G401.6 (cell line): ENCODE results near the gene SLC6A13.
"Not testable (repeated sequence)": the region's sequence is repeated elsewhere in the genome, so short reads cannot be mapped to it uniquely, and the experiment has no call there.

Experiments used
- FAIRE-seq: peaks from 2 replicates; lab custom pipeline; 2012; peaks lifted over from hg19 to GRCh38; lab: Jason Lieb, UNC

The SLC6A13 gene

DNA sequence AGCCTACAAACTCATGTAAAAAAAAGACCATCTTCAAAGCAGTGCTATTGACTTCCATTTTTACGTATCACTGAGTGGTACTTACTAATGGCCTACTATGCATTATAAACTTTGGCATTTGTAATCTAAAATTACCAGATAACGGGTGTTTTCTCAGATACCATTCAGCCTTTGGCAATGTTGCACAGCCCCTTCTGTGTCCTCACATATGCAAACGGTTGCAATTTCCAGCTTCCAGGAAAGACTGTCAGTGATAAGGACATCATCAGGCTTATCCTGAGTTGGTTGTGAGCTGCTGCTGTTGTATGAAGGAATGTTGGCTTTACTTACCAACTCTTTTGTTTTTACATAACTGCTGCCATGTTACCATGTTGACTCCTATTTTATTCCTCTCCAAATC lies 1.6 kb upstream of the SLC6A13 start:
- FAIRE-seq: no peak

DNA sequence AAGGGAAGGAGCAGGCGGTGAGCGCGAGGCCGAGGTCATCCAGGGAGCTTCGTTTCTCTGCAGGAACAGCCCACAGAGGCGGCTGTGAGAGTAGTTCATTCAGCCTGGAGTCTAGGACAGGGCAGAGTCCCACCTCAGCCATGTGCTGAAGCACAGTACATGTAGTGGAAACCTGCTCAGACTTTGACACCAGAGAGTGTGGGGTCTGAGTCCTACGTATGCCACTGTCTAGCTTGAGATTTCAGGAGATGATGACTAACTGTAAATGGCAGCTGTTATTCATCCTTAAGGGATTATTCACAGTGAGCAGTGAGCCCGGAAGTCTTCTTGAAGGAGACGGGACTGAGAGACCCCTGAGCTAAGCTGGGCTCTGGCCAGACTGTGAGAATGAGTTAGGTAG lies 938 bp upstream of the SLC6A13 start:
- FAIRE-seq: no peak

DNA sequence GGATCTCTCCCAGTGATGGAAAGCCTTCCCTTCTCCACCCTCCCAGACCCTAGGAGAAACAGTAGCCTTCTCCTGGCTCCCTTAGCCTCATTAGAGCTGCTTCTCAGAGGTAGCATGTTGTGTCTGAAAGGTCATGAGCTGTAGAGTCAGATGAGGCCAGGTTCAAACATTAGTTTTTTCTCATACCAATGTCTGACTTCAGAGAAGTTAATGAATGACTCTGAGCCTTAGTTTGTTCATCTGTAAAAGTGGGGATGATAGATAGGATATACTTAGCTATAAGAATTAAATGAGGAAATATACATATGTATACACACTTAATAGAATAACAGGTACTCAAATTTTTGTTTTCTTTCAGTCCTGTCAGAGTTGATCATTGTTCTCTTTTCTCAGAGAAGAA lies 523 bp downstream of the SLC6A13 start:
- no peak for FAIRE-seq

DNA sequence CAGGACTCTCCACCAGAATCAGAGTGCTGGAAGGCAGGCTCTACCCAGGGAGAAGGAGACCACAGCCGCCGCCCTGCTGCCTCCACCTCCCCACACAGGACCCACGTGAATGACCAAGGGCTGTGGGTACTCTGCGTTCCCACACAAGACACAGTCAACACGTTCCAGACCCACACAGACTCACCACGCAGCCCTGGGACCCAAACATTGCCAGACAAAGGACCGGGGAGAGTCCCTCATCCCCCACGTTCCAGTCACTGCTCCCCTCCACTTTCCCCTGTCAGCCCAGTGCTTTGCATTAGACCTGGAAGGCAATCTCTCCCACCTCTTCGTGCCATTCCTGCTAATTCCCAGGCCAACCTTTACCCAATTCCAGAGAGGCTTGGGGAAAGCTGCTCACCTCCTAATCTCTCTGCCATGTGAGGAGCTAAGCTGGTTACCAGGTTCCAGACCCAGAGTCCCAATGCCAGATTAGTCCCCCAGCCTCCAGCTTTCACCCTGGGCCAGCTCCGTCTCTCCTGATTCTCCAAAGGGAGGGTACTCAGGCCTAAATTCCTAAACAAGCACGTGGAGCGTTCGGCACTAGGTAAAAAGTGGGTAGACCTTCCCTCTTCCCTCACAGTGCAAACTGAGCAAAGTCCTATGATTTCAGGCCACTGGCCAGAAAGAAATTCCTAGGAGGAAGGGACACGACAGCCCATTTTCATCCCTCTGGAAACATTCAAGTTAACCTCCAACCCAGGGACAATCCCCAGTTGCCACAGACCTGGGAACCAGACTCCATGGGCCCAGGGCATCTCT lies 4.9 kb downstream of the SLC6A13 start:
- no peak for FAIRE-seq

DNA sequence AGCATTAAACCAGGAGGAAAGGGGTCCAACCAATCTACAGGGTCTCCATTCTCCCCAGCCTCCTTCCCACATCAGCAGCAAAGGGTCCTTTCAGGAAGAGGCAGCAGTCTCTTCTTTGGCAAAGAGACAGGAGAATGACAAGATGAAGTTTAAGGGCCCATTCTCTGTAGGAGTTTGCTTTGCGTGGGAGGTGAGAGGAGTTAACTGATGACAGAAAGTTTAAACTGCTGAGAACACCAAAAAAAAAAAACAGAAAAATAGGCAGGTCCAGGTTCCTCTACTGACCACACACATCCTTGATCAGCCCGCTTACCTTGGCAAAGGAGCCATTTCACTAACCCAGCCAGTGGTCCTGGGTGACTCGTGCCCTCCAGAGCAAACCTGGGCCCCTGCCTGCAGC lies 5.7 kb downstream of the SLC6A13 start:
- no peak for FAIRE-seq

DNA sequence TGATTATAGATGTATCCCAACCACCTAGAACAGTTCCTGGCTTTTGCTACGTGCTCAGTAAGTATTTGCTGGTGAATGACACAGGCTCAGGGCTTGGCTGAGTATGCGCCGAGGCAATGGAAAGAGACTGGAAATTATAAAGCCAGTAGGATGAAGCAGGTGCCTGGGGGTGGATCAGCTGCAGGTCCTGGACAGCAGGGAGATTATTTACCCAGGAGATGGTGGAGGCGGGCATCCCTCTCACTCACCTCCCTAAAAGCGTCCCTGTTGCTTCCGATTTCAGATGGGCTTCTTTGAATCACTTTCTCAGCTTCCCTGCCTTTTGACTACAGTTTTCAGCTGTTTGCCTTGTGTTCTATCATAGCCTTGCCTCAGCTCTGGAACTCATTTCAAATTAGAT lies 6.4 kb downstream of the SLC6A13 start:
- FAIRE-seq: no peak

DNA sequence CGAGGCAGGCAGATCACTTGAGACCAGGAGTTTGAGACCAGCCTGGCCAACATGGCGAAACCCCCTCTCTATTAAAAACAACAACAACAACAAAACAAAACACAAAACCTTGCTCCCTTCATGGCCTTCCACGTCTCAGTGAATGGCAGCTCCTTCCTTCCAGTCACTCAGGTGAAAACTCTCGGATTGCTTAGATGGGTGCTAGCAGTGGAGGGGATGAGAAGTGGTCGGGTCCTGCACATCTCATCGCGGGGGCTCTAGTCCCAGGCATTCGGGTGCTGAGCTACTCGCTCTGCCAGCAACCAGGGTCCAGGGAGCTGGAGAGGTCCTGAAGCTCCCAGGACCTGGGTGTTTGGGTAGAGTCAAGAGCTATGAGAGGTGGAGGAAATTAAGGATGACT lies 7.7 kb downstream of the SLC6A13 start:
- no peak for FAIRE-seq

DNA sequence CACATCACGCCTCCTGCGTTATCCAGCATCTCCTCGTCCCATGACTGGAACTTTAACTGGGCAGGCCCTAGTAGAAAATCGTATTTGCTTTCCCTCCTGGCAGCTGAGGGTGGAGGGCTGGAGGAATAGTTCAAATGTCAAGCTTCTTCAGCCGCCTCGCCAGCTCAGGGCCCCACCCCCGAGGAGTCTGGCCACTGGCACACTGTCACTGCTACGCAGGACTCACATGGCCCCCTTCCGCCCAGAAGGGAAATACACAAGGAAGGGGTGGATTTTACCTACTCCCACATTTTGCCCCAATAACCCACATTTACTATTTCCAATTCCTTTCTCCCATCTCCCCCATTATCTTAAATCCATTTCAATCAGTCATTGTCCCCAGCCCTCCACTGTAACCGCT lies 8.6 kb downstream of the SLC6A13 start:
- FAIRE-seq: no peak

DNA sequence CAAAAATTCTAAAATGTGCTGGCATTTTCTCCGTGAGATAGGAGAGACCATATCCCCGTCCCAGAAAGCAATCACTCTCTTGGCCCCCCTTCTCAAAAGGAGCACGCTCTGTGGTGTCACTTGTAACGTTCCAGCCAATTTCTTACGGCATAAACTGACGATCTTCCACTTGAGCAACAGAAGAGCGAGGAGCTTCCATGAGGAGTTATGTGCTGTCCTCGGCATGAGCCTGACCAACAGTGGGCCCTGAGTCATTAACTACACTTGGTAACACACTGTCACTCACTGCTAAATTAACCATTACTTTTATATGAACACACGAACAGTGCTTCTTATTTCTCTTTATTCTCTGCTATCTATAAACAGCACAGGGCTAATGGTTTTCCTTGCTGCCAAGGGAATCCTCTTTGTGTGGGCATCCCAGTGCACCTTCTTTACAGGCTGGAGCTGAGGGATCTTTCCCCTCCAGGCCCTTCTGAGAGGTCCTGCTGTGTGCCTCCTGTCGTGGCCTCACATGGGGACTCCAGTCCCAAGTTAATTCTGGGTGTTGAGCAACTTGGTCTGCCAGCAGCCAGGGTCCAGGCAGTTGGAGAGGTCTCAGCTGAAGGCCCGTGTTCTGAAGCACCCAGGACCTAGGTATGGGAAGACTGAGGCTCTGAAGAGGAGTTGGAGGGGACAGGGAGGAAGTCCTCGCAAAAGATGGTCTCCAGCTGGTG lies 9.4 kb downstream of the SLC6A13 start:
- no peak for FAIRE-seq

DNA sequence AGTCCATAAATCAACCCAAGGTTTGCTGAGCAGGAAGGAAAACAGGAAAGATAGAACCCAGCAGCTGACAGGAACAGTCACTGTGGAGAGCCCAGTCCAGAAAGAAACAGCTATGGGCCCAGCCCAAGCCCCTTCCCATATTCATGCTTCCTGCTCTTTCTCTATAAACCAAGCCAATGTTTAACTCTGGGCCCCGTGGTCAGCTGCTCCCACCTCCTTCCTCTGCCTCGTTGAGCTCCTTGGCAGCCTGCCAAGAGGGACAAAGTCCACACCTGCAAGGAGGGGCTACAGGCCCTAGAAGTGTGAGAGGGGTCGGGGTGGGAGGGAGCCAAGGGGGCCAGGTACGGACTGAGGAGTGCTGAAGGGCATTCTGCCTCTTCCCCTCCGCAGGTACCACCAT lies 10.0 kb downstream of the SLC6A13 start:
- no peak for FAIRE-seq

DNA sequence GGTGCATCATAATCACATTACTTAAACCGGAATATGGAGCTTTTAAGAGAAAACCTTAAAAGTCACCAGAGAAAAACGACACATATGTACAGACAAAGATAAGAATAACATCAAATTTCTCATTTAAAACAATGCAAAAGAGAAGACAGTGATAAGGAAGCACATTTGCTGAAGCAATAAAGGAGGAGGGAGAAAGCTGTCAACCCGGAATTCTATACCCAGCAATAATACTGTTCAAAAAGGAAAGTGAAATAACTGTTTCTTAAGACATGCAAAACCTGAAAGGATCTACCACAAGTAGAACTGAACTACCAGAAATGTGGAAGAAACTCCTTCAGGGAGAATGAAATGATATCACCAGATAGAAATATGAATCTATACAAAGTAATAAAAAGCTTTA lies 15.4 kb downstream of the SLC6A13 start:
- no peak for FAIRE-seq

DNA sequence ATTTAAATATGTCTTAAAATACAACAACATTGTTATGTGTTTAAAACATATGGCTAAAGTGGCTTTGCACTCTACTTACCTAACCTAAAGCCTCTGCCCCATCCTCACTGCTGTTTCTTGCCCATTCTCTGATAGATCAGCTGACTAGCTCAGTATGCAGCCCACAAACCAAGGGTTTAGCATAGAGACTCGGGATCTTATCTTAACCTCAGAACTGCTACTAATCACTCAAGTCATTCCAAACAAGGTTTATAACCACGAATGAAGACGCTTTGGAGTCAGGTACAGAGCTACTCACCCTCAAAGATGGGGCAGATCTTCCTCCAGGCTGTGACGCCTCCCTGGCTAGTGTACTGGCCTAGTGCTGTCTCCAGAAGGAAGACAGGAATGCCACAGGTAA lies 19.3 kb downstream of the SLC6A13 start:
- FAIRE-seq: no peak

DNA sequence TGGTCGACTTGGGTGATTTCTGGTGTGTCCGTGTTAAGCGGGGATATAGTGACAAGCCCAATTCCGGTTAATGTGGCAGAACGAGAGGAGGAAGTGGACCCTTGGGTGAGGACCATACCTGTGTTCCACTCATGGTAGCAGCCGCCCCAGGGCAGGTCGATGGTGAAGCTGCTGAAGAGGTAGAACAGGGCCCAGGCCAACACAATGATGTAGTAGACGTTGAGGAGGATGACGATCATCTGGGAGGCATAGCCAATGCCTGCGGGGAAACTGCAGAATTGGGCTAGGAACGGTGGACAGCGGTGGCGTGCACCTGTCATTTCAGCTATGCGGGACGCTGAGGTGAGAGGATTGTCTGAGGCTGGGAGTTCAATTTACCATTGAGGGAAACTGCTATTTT lies 20.1 kb downstream of the SLC6A13 start:
- FAIRE-seq: no peak

DNA sequence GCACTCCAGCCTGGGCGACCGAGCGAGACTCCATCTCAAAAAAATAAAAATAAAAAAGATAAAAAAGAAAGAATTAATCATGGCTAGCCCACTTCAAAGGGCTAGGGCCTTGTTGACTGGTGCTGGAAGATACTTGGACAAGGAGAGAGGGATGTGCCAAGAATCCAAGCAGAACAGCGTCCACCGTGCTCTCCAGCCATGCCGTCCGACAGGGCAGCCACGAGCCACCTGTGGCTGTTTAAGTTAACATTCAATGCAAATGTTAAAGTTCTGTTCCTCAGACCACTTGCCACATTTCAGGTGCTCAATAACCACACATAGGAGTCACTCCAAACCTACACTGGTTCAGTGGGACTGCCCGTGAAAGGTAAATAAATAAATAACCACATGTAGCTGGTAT lies 21.4 kb downstream of the SLC6A13 start:
- no peak for FAIRE-seq

DNA sequence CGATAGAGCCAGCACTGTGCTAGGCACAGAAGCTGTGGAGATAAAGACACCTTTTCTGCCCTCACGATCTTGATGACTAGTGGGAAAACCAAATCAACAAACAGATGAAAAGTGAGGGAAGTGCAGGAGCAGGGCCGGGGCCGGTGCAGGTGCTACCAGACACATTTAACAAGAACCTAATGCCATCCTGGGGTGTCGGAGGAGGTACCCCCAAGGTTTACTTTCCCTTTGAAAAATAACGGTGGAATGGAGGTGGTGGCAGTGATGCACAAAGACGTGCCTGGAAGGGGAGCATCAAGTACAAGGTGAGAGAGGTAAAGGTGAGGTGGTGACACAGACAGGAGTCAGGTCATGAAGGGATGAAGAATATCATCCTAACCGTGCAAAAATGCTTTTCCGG lies 22.1 kb downstream of the SLC6A13 start:
- no peak for FAIRE-seq

DNA sequence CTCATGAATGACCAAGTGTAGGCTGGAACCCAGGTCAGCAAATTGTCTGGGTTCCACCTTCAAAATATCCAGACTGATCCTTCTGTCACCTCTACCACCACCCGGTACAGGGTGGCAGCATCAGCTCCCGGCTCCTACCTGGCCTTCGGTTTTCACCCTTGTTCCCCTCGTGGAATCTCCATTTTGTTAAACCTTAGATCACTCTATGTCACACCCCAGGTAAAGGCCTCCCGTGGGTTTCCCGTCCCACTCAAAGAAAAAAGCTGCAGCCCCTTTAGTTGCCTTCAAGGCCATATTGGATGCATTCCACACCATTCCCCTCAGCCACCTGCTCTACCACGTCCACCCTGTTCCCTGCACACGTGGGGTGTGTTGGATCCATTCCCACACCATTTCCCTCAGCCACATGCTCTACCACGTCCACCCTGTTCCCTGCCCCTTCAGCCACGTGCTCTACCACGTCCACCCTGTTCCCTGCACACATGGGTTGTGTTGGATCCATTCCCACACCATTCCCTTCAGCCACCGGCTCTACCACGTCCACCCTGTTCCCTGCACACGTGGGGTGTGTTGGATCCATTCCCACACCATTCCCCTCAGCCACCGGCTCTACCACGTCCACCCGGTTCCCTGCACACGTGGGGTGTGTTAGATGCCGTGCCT lies 23.8 kb downstream of the SLC6A13 start:
- no peak for FAIRE-seq

DNA sequence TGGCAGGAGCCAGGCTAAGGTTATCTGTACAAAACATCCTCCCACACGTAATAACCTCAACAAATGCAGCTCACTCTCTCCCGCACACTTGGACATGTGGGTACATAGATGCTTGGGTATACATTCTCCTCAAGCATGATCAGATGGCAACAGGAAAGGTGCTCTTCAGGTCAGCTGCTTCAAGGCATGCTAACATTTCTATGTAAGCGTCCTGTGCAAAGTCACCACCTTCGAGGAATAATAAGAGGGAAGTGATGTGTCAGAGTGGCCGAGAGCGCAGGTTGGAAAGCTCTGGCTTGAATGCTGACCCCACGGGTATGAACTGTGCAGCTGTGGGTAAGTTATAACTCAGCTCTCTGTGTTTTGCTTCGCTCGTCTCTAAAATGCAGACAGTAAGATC lies 24.5 kb downstream of the SLC6A13 start:
- no peak for FAIRE-seq

DNA sequence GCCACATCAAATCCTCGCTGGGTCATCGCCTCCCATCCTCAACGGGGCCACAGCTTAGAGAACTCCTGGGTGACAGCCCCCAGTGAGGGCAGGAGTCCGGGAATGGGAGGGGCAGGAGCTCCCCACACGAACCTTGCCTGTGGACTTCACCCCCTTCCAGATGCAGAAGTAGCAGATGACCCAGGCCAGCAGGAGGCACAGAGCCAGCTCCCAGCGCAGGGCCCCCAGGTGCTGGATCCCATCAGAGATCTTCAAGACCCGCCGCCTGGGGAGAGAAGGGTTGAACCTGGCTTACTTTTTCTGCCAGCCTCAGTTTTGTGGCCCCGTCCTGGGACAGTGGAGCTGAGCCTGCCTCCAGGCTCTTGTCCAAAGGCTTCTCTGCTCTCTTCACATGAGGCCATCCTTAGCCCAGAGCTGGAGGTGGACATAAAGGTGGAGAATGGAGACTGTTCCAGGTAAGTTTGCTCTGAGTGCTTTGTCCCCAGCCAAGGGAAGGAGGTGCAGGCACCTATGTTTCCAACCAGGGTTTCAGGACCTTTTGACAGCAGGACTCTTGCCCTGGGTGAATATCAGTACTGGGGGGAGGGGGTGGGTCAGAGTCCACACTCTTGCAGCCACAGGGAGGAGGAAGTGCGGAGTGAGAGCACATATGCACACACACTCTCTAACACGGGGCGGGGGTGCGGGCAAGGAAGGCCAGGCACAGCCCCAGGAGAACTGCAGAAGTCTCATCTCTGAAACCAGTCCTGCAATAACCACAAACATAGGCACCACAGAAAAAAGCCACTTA lies 25.4 kb downstream of the SLC6A13 start:
- no peak for FAIRE-seq

DNA sequence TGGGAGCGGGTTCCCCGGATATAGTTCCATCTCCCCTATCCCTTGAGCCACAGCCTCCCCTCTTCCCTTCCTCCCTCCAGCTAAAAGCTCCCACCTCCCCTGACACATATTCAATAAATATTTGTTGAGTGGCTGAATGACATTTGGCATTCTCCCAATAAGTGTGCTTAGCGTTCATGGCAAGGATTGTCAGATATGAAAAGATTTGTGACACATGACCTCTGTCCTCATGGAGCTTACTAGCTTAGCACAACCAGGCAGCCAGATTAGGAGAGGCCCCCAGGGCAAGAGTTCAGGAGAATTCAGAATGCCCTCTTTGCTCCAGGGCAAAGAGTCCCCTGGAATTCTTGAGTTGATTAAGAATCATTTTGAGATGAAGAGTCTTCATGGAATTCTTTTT lies 26.2 kb downstream of the SLC6A13 start:
- FAIRE-seq: no peak

DNA sequence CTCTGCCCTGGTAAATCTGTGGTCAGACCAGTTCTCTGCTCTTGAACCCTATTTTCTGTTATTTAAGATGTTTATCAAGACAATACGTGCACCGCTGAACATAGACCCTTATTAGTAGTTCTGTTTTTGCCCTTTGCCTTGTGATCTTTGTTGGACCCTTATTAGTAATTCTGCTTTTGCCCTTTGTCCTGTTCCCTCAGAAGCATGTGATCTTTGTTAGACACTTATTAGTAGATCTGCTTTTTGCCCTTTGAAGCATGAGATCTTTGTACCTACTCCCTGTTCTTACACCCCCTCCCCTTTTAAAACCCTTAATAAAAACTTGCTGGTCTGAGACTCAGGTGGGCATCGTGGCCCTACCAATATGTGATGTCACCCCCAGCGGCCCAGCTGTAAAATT lies 26.7 kb downstream of the SLC6A13 start:
- not testable (repeated sequence) for FAIRE-seq

DNA sequence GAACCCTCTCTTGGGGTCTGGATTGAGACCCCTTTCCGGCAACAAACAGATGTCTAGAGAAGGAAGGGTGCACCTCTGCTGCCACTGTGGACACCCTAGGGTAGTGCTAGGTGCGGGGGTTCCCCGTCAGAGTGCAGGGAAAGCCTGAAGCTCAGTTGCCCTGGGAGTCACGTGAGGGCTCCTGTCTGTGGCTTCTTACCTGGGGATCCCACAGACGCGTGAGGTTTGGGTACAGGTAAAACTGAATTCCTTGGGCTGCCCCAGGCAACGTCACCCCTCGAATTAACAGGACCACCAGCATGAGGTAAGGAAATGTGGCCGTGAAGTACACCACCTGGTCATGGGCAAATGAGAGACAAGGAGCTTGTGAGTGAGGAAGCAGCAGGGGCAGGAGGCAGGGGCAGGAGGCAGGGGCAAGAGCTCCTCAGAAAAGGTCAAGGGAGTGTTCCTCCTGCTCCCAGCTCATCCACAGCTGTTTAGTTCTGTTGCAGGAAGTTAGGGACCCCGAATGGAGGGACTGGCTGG lies 27.7 kb downstream of the SLC6A13 start:
- no peak for FAIRE-seq

DNA sequence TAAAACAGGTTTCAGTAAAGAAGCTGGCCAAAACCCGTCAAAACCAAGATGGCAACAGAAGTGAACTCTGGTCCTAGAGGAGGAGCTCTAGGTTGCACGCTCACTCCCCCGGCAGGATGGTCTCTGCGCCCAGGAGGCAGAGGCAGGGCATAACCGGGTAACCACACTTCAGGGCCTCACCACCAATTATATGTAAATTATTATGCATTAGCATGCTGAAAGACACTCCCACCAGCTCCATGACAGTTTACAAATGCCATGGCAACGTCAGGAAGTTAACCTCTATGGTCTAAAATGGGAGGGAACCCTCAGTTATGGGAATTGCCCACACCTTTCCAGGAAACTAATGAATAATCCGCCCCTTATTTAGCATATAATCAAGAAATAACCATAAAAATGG lies 28.6 kb downstream of the SLC6A13 start:
- no peak for FAIRE-seq

DNA sequence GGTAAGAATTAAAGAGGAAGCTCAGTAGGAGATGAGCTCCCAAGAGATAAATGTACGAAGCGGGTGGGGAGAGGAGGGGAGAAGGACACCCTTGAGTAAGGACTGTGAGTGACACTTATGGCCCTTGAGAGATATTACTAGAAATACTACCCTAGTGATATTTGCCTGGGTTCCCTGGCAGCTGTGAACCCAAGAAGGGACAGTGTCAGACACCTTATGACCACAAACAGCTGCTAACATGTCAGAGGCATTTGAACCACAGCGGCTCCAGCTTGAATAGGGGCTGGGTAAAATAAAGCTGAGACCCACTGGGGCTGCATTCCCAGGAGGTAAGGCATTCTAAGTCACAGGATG lies 29.0 kb downstream of the SLC6A13 start:
- no peak for FAIRE-seq
